GM19035 (cell line): Measurements from ENCODE around the gene WFDC6.
"Not testable (repeated sequence)": the region's sequence is repeated elsewhere in the genome, so short reads cannot be mapped to it uniquely, and the experiment has no call there.

Experiments used
- ATAC-seq: cut with Tn5 transposase; IDR thresholded peaks from one replicate; pipeline ENCODE4 v1.9.1; 2021; ENCODE audit not compliant: unreplicated experiment

WFDC6 gene

GRCh38 chr20:45539382-45539781 lies at the start of gene WFDC6:
Gene WFDC6 (minus strand): TSS chr20:45539482. CDS start chr20:45539407, 75 bp downstream.
- ATAC-seq = no peak

GRCh38 chr20:45588800-45589199 lies 49.5 kb upstream of the WFDC6 start:
- no peak for ATAC-seq

- ATAC-seq = not testable (repeated sequence)
Observed at GRCh38 chr20:45585986-45586385, 46.7 kb upstream of the WFDC6 start.

GRCh38 chr20:45584294-45584693 lies 45.0 kb upstream of the WFDC6 start:
- ATAC-seq = not testable (repeated sequence)

GRCh38 chr20:45583502-45583901 lies 44.2 kb upstream of the WFDC6 start:
- no peak for ATAC-seq

- no peak for ATAC-seq
Observed at GRCh38 chr20:45581702-45582101, 42.4 kb upstream of the WFDC6 start.

GRCh38 chr20:45579184-45579583 lies 39.9 kb upstream of the WFDC6 start, which contains the start of gene WFDC8:
Gene WFDC8 (minus strand): TSS chr20:45579284. CDS start chr20:45579247, 37 bp downstream.
- ATAC-seq = no peak

GRCh38 chr20:45578231-45578630 lies 38.9 kb upstream of the WFDC6 start:
- ATAC-seq = no peak

GRCh38 chr20:45576995-45577394 lies 37.7 kb upstream of the WFDC6 start:
- ATAC-seq = no peak

GRCh38 chr20:45575931-45576330 lies 36.6 kb upstream of the WFDC6 start:
- no peak for ATAC-seq

- ATAC-seq = not testable (repeated sequence)
Observed at GRCh38 chr20:45569650-45570049, 30.4 kb upstream of the WFDC6 start.

- no peak for ATAC-seq
Observed at GRCh38 chr20:45564760-45565276, 25.5 kb upstream of the WFDC6 start.

- ATAC-seq = no peak
Observed at GRCh38 chr20:45555198-45555597, 15.9 kb upstream of the WFDC6 start.

- no peak for ATAC-seq
Observed at GRCh38 chr20:45552456-45552855, 13.2 kb upstream of the WFDC6 start.

GRCh38 chr20:45550765-45551164 lies 11.5 kb upstream of the WFDC6 start:
- ATAC-seq = no peak

GRCh38 chr20:45548410-45548809 lies 9.1 kb upstream of the WFDC6 start:
- ATAC-seq = no peak

- ATAC-seq = no peak
Observed at GRCh38 chr20:45547206-45547770, 8.0 kb upstream of the WFDC6 start, which contains the start of gene EPPIN. Gene EPPIN (minus strand): TSS chr20:45547401. CDS start chr20:45547357, 44 bp downstream.

- ATAC-seq = no peak
Observed at GRCh38 chr20:45545754-45546453, 6.6 kb upstream of the WFDC6 start.

GRCh38 chr20:45545351-45545750 lies 6.1 kb upstream of the WFDC6 start:
- ATAC-seq = no peak

- no peak for ATAC-seq
Observed at GRCh38 chr20:45538209-45538799, 978 bp downstream of the WFDC6 start.

GRCh38 chr20:45527294-45527693 lies 12.0 kb downstream of the WFDC6 start:
- ATAC-seq = no peak

GRCh38 chr20:45523821-45524220 lies 15.5 kb downstream of the WFDC6 start:
- no peak for ATAC-seq
